Liver (tissue), 3 donors: ENCODE measurements around the gene TPR.

Experiments used
- CTCF ChIP-seq: fragments of 150-350 bp; IDR thresholded peaks from 2 replicates; pipeline ENCODE4 v1.5.1; 2017; ENCODE audit warnings: improper control_type of control experiment, low read depth, low read length; ENCODE audit not compliant: missing input control
- EGR1 ChIP-seq, 2 donors: IDR thresholded peaks; 2 replicates each; pipeline ENCODE4 v1.6.1; 2016 to 2018; ENCODE audit warnings: antibody characterized with exemption in 2 of 2, low read depth in 2 of 2
- GABPA ChIP-seq, 2 donors: IDR thresholded peaks in 1 of 2; conservative IDR thresholded peaks in 1 of 2; 2 replicates each; pipeline ENCODE4 v1.6.1; 2016; ENCODE audit warnings: antibody characterized with exemption in 2 of 2, mild to moderate bottlenecking in 1 of 2, moderate library complexity in 1 of 2
- JUND ChIP-seq, 2 donors: IDR thresholded peaks; 2 replicates each; pipeline ENCODE4 v1.6.1; 2016; ENCODE audit warnings: antibody characterized with exemption in 2 of 2
- MAX ChIP-seq: IDR thresholded peaks from 2 replicates; pipeline ENCODE4 v1.6.1; 2016; ENCODE audit warnings: antibody characterized with exemption
- RAD21 ChIP-seq, 2 donors: IDR thresholded peaks; 2 replicates each; pipeline ENCODE4 v1.6.1; 2016; ENCODE audit warnings: antibody characterized with exemption in 2 of 2, mild to moderate bottlenecking in 2 of 2
- REST ChIP-seq: IDR thresholded peaks from 2 replicates; pipeline ENCODE4 v1.6.1; 2016; ENCODE audit warnings: antibody characterized with exemption, mild to moderate bottlenecking
- SP1 ChIP-seq: IDR thresholded peaks from 2 replicates; pipeline ENCODE4 v1.6.1; 2018; ENCODE audit warnings: antibody characterized with exemption, mild to moderate bottlenecking
- TAF1 ChIP-seq: conservative IDR thresholded peaks from 2 replicates; pipeline ENCODE4 v1.6.1; 2016; ENCODE audit warnings: antibody characterized with exemption, mild to moderate bottlenecking
- YY1 ChIP-seq: IDR thresholded peaks from 2 replicates; pipeline ENCODE4 v1.6.1; 2016; ENCODE audit warnings: antibody characterized with exemption, mild to moderate bottlenecking
- donor health status: healthy.
- donor health status: healthy.

- TF ChIP-seq CTCF (peak; percentile 19), TAF1 (no peak), GABPA (IDR thresholded peaks at IDR 0.05 in 1 of 2, conservative IDR thresholded peaks at IDR 0.05 in 1 of 2) (no peak), REST (no peak), EGR1 (IDR thresholded peaks at IDR 0.05; ENCODE audit: low read depth in 2 of 2) (no peak), YY1 (no peak), MAX (no peak), JUND (IDR thresholded peaks at IDR 0.05) (no peak), RAD21 (IDR thresholded peaks at IDR 0.05) (no peak), SP1 (no peak)
Measured at GRCh38 chr1:186330758-186331157, 44.3 kb downstream of the TPR start.
